Bronchial epithelial cell (primary cell): ENCODE results near the gene WFS1. TPM values are rescaled to one million over a fixed set of nuclear protein-coding genes. Genes with fewer than 3 reads are reported as not detected.

ENCODE experiments used
- DNase-seq: peaks from one replicate; pipeline ENCODE4 v3.0.0-alpha.2; 2010; ENCODE audit warnings: low read depth
- FAIRE-seq: peaks from 2 replicates; lab custom pipeline; 2011; peaks lifted over from hg19 to GRCh38; lab: Jason Lieb, UNC
- H3K27me3 ChIP-seq: 2 replicates; pipeline ENCODE4 v1.5.1; 2011; ENCODE audit warnings: low read length; ENCODE audit not compliant: control insufficient read depth, insufficient read depth
- H3K36me3 ChIP-seq: 2 replicates; pipeline ENCODE4 v1.5.1; 2011; ENCODE audit warnings: low read length; ENCODE audit not compliant: control insufficient read depth, insufficient read depth
- H3K4me3 ChIP-seq: 2 replicates; pipeline ENCODE4 v1.5.1; 2011; ENCODE audit warnings: mild to moderate bottlenecking, low read depth, low read length, control low read depth
- total RNA-seq: library from RNA; depleted of rRNA; stranded (reverse); fragments of >200 nt; gene quantifications from 2 replicates; pipeline ENCODE4 v1.2.1, GENCODE V29; 2014
- TF ChIP-seq, protein P1 (sequence below): IDR thresholded peaks from 2 replicates; pipeline ENCODE4 v1.5.1; 2011; ENCODE audit warnings: mild to moderate bottlenecking, moderate library complexity, low read length, control low read depth, inconsistent platforms; ENCODE audit not compliant: insufficient read depth, severe bottlenecking

WFS1 gene
- total RNA-seq, 1 donor from 2014 or later: 7.9 TPM

GRCh38 chr4:6232836-6233785, 36.5 kb upstream of the WFS1 start:
- H3K4me3 ChIP-seq: no peak overlapping the region
- TF ChIP-seq, protein P1, sequence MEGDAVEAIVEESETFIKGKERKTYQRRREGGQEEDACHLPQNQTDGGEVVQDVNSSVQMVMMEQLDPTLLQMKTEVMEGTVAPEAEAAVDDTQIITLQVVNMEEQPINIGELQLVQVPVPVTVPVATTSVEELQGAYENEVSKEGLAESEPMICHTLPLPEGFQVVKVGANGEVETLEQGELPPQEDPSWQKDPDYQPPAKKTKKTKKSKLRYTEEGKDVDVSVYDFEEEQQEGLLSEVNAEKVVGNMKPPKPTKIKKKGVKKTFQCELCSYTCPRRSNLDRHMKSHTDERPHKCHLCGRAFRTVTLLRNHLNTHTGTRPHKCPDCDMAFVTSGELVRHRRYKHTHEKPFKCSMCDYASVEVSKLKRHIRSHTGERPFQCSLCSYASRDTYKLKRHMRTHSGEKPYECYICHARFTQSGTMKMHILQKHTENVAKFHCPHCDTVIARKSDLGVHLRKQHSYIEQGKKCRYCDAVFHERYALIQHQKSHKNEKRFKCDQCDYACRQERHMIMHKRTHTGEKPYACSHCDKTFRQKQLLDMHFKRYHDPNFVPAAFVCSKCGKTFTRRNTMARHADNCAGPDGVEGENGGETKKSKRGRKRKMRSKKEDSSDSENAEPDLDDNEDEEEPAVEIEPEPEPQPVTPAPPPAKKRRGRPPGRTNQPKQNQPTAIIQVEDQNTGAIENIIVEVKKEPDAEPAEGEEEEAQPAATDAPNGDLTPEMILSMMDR: no peak
- no peaks in the 10 kb centered on the region for H3K27me3 ChIP-seq
- FAIRE-seq: no peak
- no peak for DNase-seq
- H3K36me3 ChIP-seq: no peaks in the 10 kb centered on the region

GRCh38 chr4:6233929-6234328, 35.7 kb upstream of the WFS1 start:
- no peak for DNase-seq
- no peak for FAIRE-seq
- H3K4me3 ChIP-seq: no peak overlapping the region
- H3K36me3 ChIP-seq: no peaks in the 10 kb centered on the region
- TF ChIP-seq, protein P1: no peak
- no peaks in the 10 kb centered on the region for H3K27me3 ChIP-seq

DNA sequence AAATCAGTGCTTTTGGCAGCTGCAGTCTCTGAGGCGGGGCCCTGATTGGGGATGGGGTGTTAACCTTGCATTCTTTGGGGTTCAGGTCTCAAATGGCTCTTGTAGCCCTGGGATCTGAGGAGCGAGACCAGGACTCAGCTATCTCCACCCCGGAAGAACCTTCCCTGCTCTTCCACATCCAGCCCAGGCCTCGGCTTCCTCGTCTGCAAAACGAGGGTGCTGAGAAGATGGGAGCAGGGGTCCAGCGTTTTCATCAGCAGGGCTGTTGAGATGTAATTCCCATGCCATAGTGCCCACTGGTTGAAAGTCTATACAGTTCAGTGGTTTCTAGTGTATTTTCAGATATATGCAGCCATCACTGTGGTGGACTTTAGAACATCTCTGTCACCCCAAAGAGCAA, 34.6 kb upstream of the WFS1 start:
- TF ChIP-seq, protein P1: no peak
- FAIRE-seq (no peak), DNase-seq (no peak)
- H3K36me3 ChIP-seq: no peaks in the 10 kb centered on the region
- H3K27me3 ChIP-seq: no peaks in the 10 kb centered on the region
- H3K4me3 ChIP-seq: no peak overlapping the region

DNA sequence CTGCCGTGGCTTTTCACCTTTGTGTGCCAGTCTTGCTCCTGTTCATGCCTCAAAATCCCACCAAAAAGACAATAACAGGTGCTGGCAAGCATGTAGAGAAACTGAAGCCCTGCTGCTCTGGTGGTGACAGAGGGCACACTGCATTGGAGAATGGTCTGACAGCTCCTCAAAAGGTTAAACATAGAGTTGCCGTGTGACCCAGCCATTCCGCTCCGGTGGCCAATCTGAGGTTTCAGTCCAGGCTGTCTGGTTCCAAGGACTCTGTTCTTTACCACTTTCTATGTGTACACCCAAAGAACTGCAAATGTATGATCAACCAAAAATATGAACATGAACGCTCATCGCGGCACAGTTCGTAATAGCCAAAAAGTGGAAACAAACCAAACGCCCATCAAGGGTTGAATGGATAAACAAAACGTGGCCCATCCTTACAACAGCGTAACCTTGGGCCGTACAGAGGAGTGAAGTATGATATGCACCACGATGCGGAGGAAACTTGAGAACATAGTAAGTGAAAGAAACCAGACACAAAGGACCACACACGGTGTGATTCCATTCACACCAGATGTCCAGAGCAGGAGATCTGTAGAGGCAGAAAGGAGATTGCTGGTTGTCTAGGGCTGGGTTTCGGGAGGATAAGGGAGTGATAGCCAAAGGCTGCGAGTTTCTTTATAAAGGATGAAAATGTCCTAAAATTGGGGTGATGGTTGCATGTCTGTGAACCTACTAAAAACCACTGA, 33.6 kb upstream of the WFS1 start:
- no peak for FAIRE-seq
- Histone ChIP-seq H3K27me3 (no peaks in the 10 kb centered on the region), H3K36me3 (no peaks in the 10 kb centered on the region), H3K4me3 (no peak overlapping the region)
- no peak for DNase-seq
- TF ChIP-seq, protein P1: no peak

DNA sequence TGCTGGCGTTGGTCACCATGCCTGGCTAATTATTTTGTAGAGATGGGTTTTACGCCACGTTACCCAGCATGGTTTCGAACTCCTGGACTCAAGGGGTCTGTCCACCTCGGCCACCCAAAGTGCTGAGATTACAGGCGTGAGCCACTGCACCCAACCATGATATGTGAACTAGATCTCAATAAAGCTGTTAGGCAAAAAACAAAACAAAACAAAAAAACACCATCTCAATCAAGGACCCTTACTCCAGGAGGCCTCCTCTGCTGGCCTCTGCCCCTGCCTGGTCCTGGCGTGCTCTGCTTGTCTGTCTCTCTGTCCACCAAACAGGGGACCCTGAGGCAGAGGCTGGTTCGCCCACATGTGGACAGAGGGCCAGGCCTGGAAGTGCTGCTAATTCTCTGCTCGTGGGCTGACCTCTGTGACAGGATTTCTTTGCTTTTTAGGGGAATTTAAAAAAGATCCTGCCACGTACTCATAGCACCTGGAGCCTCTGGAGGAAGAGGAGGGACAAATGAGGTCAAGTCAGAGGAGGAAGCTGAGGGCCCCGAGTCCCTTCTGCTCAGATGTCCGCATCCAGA, 32.7 kb upstream of the WFS1 start:
- FAIRE-seq (no peak), DNase-seq (no peak)
- TF ChIP-seq, protein P1: no peak
- Histone ChIP-seq H3K4me3 (no peak overlapping the region), H3K27me3 (no peaks in the 10 kb centered on the region), H3K36me3 (no peaks in the 10 kb centered on the region)
